Kidney tubule cell (primary cell): ENCODE measurements around the gene SRRD.

Source experiments
- DNase-seq: peaks from one replicate; pipeline ENCODE4 v3.0.0-alpha.2; 2018; ENCODE audit warnings: low spot score

The SRRD gene

GRCh38 chr22:26482161-26482560 is 1.5 kb upstream of the SRRD start:
- DNase-seq, result no peak

GRCh38 chr22:26483043-26483438 is 636 bp upstream of the SRRD start:
- no peak for DNase-seq

GRCh38 chr22:26484360-26484706 is 656 bp downstream of the SRRD start:
- DNase-seq, result no peak

GRCh38 chr22:26485013-26485412 is 1.3 kb downstream of the SRRD start:
- no peak for DNase-seq

- DNase-seq, result no peak
Measured at GRCh38 chr22:26485806-26486390, 2.2 kb downstream of the SRRD start.

- no peak for DNase-seq
Measured at GRCh38 chr22:26486394-26486793, 2.7 kb downstream of the SRRD start.

- no peak for DNase-seq
Measured at GRCh38 chr22:26487996-26488395, 4.3 kb downstream of the SRRD start.

- DNase-seq, result peak; percentile 44
Measured at GRCh38 chr22:26489447-26490036, 5.9 kb downstream of the SRRD start.

- DNase-seq, result no peak
Measured at GRCh38 chr22:26492220-26492619, 8.5 kb downstream of the SRRD start.

GRCh38 chr22:26494506-26494905 is 10.8 kb downstream of the SRRD start:
- peak; percentile 63 for DNase-seq

- no peak for DNase-seq
Measured at GRCh38 chr22:26496456-26496855, 12.8 kb downstream of the SRRD start.

- DNase-seq, result no peak
Measured at GRCh38 chr22:26499188-26499703, 15.6 kb downstream of the SRRD start.

- no peak for DNase-seq
Measured at GRCh38 chr22:26501996-26502395, 18.3 kb downstream of the SRRD start.

- DNase-seq, result peak; percentile 23
Measured at GRCh38 chr22:26502688-26503561, 19.2 kb downstream of the SRRD start.

- no peak for DNase-seq
Measured at GRCh38 chr22:26503758-26504157, 20.1 kb downstream of the SRRD start.

GRCh38 chr22:26508148-26508547 is 24.5 kb downstream of the SRRD start:
- no peak for DNase-seq

GRCh38 chr22:26512149-26512793 is 28.6 kb downstream of the SRRD start, which contains the start of gene TFIP11:
TFIP11 (minus strand) TSS chr22:26512473; CDS start chr22:26510272, 2,201 bp downstream.
- peak; percentile 90 for DNase-seq

- DNase-seq, result no peak
Measured at GRCh38 chr22:26513838-26514237, 30.2 kb downstream of the SRRD start.

GRCh38 chr22:26514419-26515161 is 30.9 kb downstream of the SRRD start:
- DNase-seq, result no peak

- DNase-seq, result no peak
Measured at GRCh38 chr22:26515931-26516330, 32.3 kb downstream of the SRRD start.

- no peak for DNase-seq
Measured at GRCh38 chr22:26516503-26516902, 32.8 kb downstream of the SRRD start.

GRCh38 chr22:26517429-26517828 is 33.8 kb downstream of the SRRD start:
- no peak for DNase-seq
